Panc1 (cell line): ENCODE results near the gene STEAP1B. TPM values are rescaled to one million over a fixed set of nuclear protein-coding genes. Genes with fewer than 3 reads are reported as not detected.

Source experiments
- ATAC-seq: fragments of 200-7000 bp; cut with Tn5 transposase; 2 replicates; pipeline ENCODE4 v1.9.1; 2020; ENCODE audit warnings: mild to moderate bottlenecking, moderate library complexity
- BruUV-seq: library from RNA; stranded (reverse); fragments of 400-500 nt; replicated peaks from 2 replicates; lab custom pipeline; 2021; lab: Mats Ljungman, UMichigan
- CTCF ChIA-PET: fragments of 300-600 bp; sonication (Branson Sonifier 250); formaldehyde crosslinking; loops from one replicate; lab custom pipeline; 2022; ENCODE audit warnings: antibody characterized with exemption; lab: Charles Lee
- POLR2A ChIA-PET: fragments of 300-600 bp; sonication (Branson Sonifier 250); formaldehyde crosslinking; loops from one replicate; lab custom pipeline; 2022; ENCODE audit warnings: antibody characterized with exemption; lab: Charles Lee
- DNase-seq: peaks from one replicate; pipeline ENCODE4 v3.0.0-alpha.2; 2010; ENCODE audit warnings: low read depth, low spot score
- H3K27ac ChIP-seq: 2 replicates; pipeline ENCODE4 v1.5.1; 2011; ENCODE audit warnings: mild to moderate bottlenecking, low read length, inconsistent platforms
- H3K27me3 ChIP-seq: fragments of 200-500 bp; sonication (Bioruptor generic); 2 replicates; pipeline ENCODE4 v1.6.0; 2014; ENCODE audit warnings: low read length, inconsistent platforms; ENCODE audit not compliant: control insufficient read depth, insufficient read depth
- H3K36me3 ChIP-seq: fragments of 200-500 bp; sonication (Bioruptor generic); 2 replicates; pipeline ENCODE4 v1.5.1; 2014; ENCODE audit warnings: inconsistent platforms, mild to moderate bottlenecking, low read length, moderate library complexity; ENCODE audit not compliant: control insufficient read depth, insufficient read depth
- H3K4me1 ChIP-seq: 2 replicates; pipeline ENCODE4 v1.5.1; 2011; ENCODE audit warnings: inconsistent platforms, mild to moderate bottlenecking, low read length, moderate library complexity; ENCODE audit not compliant: control insufficient read depth, insufficient read depth
- H3K4me3 ChIP-seq, 2 experiments: 2 replicates each; pipeline ENCODE4 v1.5.1; 2011 to 2012; ENCODE audit warnings: low read depth in 2 of 2, low read length in 2 of 2, mild to moderate bottlenecking in 2 of 2, inconsistent platforms in 1 of 2, moderate library complexity in 1 of 2
- H3K9me3 ChIP-seq: fragments of 200-500 bp; sonication (Bioruptor generic); 2 replicates; pipeline ENCODE4 v1.5.1; 2014; ENCODE audit warnings: low read depth, mild to moderate bottlenecking, inconsistent platforms, low read length, moderate library complexity; ENCODE audit not compliant: control insufficient read depth, insufficient read depth
- CTCF ChIP-seq: fragments of 450-650 bp; IDR thresholded peaks from 2 replicates; pipeline ENCODE4 v1.5.1; 2017; ENCODE audit warnings: mild to moderate bottlenecking
- POLR2AphosphoS5 ChIP-seq: IDR thresholded peaks from 2 replicates; pipeline ENCODE4 v1.6.1; 2012; ENCODE audit warnings: mild to moderate bottlenecking, low read depth, low read length, moderate library complexity
- REST ChIP-seq, 2 experiments: IDR thresholded peaks; 2 replicates each; pipeline ENCODE4 v1.6.1; 2011 to 2012; ENCODE audit warnings: low read depth in 2 of 2, control low read depth in 1 of 2, low read length in 1 of 2, mild to moderate bottlenecking in 1 of 2, moderate library complexity in 1 of 2; ENCODE audit not compliant: insufficient read depth in 1 of 2
- SIN3A ChIP-seq: IDR thresholded peaks from 2 replicates; pipeline ENCODE4 v1.6.1; 2012; ENCODE audit warnings: low read depth, mild to moderate bottlenecking, low read length, moderate library complexity, borderline replicate concordance; ENCODE audit not compliant: insufficient read depth
- TCF7L2 ChIP-seq: IDR thresholded peaks from 2 replicates; pipeline ENCODE4 v1.6.1; 2011; ENCODE audit warnings: mild to moderate bottlenecking, low read depth, low read length, inconsistent platforms
- in situ Hi-C: cut with HindIII; loops from 2 replicates; pipeline ENCODE4 v1.10.0; 2016; ENCODE audit warnings: low sequenced_read_pairs, low pct_unique_long_range_greater_than_20kb
- intact Hi-C: fragments of 100-400 bp; cut with micrococcal nuclease; formaldehyde crosslinking; loops from one replicate; pipeline ENCODE4 v1.10.0; 2022; ENCODE audit not compliant: unreplicated experiment
- total RNA-seq: library from RNA; stranded (reverse); gene quantifications from one replicate; pipeline ENCODE4 v1.2.1, GENCODE V29; 2021; ENCODE audit not compliant: unreplicated experiment

Gene STEAP1B
- total RNA-seq, 1 experiment from 2014 or later = 3.3 TPM

- BruUV-seq = no TSS peak
- POLR2A ChIA-PET = no interaction called here
- DNase-seq (no peak), ATAC-seq (no peak)
- Histone ChIP-seq H3K9me3 (no peaks in the 10 kb centered on the region), H3K27ac (no peak overlapping the region), H3K36me3 (no peaks in the 10 kb centered on the region), H3K27me3 (no peaks in the 10 kb centered on the region), H3K4me1 (no peaks in the 10 kb centered on the region), H3K4me3 (no peak overlapping the region)
- TF ChIP-seq TCF7L2 (no peak), REST (IDR thresholded peaks at IDR 0.05; ENCODE audit: insufficient read depth in 1 of 2, low read depth in 2 of 2, low read length in 1 of 2) (no peak), POLR2AphosphoS5 (no peak), SIN3A (no peak), CTCF (no peak)
- intact Hi-C loops (no loop called here), in situ Hi-C loops (no loop called here)
- CTCF ChIA-PET = no interaction called here
Observed at GRCh38 chr7:22427855-22428254, 72.1 kb downstream of the STEAP1B start.

- Histone ChIP-seq H3K4me3 (no peak overlapping the region), H3K36me3 (no peaks in the 10 kb centered on the region), H3K9me3 (no peaks in the 10 kb centered on the region), H3K27me3 (no peaks in the 10 kb centered on the region), H3K4me1 (no peaks in the 10 kb centered on the region), H3K27ac (no peak overlapping the region)
- no TSS peak for BruUV-seq
- no peak for TF ChIP-seq CTCF
- TF ChIP-seq REST (IDR thresholded peaks at IDR 0.05; ENCODE audit: insufficient read depth in 1 of 2, low read depth in 2 of 2, low read length in 1 of 2) = no peak
- no peak for TF ChIP-seq SIN3A
- TF ChIP-seq TCF7L2 = no peak
- no peak for TF ChIP-seq POLR2AphosphoS5
- ChIA-PET CTCF (interaction anchor here (0.6 kb wide), 1 partner anchor 274 kb away, joined by 3 read pairs; no protein-coding TSS in a partner anchor), POLR2A (no interaction called here)
- DNase-seq = no peak
- ATAC-seq = no peak
- in situ Hi-C loops = no loop called here
- intact Hi-C loops = no loop called here
Observed at GRCh38 chr7:22427104-22427503, 72.9 kb downstream of the STEAP1B start.
